Measurements from ENCODE around the gene KCNK3.
A peak's percentile ranks its signal among the peaks of the same experiment; 100 is the strongest.
"Not testable (repeated sequence)": the region's sequence is repeated elsewhere in the genome, so short reads cannot be mapped to it uniquely, and the experiment has no call there.

Gene KCNK3

GRCh38 chr2:26692279-26692896 is at the start of gene KCNK3:
TSS of gene KCNK3 (plus strand) at chr2:26692722. CDS start at chr2:26692876, 154 bp downstream.
- peak in 2 of 3 donors; percentile 14 to 24 for DNase-seq (ENCODE audit: low read depth in 2 of 3, low spot score in 1 of 3)

DNA sequence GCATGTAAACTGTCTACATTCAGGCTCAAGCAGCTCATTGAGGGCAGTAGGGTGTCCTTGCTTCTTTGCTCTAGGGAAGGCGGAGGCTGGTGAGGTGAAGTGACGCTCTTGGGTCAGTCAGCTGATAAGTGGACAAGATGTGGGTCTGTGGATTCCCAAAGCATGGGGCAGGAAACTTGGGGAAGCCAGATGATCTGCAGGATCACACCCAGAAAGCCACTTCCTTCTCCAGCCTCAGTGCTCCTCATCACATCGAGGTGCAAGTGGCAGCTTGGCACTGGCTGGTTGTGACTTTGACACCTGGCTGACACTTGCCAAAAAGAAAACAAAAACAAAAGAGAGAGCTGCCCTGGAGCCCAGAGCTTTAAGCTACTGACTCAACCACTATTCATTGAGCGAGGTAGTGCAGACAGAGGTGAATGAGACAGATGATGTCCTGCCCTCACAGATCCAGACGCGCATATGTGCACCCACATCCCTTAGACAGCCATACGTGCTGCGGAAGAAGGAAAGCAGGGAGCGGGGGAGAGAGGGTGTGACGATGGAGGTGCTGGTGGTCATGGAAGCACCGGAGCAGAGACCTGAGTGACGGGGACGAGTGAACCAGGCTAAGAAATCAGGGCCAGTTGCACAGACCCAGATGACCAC is 48.2 kb upstream of the KCNK3 start:
- DNase-seq (ENCODE audit: low read depth in 2 of 3, low spot score in 1 of 3), result no peak

DNA sequence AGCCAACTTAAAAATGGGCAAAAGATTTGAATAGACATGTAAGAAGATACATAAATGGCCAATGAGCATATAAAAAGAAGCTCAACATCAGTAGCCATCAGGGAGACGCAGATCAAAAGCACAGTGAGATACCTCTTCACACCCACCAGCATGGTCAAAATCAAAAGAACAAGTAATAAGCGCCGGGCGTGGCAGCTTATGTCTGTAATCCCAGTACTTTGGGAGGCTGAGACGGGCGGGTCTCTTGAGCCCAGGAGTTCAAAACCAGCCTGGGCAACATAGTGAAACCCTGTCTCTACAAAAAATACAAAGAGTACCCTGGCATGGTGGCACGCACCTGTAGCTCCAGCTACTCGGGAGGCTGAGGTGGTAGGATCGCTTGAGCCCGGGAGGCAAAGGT is 46.8 kb upstream of the KCNK3 start:
- no peak for DNase-seq (ENCODE audit: low read depth in 2 of 3, low spot score in 1 of 3)

- DNase-seq (ENCODE audit: low read depth in 2 of 3, low spot score in 1 of 3), result no peak
Observed at GRCh38 chr2:26646986-26647672, 45.4 kb upstream of the KCNK3 start.

DNA sequence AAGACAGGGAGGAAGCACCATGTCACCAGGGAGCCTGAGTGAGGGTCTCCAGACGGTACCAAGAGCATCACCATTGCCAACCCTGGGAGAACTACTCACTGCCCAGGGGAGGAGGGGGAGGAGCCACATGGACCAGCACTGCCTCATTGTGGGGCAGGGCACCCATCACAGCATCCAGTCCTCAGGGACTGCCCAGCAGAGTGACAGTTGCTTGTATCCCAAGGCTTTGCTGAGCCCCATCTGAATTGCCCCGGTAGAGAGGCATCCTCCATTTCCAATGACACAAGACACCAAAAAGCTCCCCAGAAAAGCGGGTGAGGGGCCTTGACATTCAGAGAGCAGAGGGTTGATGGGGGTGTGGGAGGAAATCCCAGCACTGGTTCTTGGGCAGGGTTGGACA is 44.5 kb upstream of the KCNK3 start:
- DNase-seq (ENCODE audit: low read depth in 2 of 3, low spot score in 1 of 3), result no peak

DNA sequence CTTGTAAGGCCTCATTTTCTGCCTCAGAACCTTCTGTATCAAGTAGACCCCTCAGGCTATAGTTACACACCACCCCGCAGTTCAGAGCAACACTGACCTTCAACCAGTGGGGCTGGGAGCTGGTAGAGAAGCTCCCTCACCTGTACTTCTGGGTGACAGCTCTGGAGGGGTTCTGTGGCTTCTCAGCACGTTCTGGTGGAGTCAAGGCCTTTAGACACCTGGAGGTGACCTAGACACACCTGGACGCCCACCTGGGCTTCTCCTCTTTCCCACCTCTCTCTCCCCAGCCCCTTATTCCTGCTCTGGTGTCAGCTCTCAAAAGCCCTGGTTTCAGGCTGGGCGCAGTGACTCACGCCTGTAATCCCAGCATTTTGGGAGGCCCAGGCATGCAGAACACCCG is 44.0 kb upstream of the KCNK3 start:
- no peak for DNase-seq (ENCODE audit: low read depth in 2 of 3, low spot score in 1 of 3)

DNA sequence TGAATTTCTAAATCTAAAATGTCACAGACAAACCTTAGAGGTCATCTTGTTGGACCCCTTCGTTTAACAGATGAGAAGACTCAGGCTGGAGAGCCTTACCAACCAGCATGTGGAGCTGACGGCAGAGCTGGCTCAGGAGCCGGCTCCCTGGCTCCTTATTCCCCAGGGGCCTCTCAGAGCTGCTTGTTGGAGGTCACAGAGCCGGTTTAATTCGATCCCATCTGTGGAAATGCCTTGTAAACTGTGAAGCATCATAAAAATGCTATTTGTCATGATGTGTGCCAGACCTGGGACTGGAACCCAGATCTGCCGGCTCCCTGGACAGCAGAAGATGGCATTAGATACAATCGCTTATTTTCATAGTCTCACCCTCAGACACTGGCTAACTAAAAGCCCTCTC is 43.2 kb upstream of the KCNK3 start:
- no peak for DNase-seq (ENCODE audit: low read depth in 2 of 3, low spot score in 1 of 3)

GRCh38 chr2:26649992-26650712 is 42.4 kb upstream of the KCNK3 start:
- no peak for DNase-seq (ENCODE audit: low read depth in 2 of 3, low spot score in 1 of 3)

GRCh38 chr2:26650713-26651469 is 41.6 kb upstream of the KCNK3 start:
- no peak for DNase-seq (ENCODE audit: low read depth in 2 of 3, low spot score in 1 of 3)

GRCh38 chr2:26651470-26651771 is 41.1 kb upstream of the KCNK3 start:
- DNase-seq (ENCODE audit: low read depth in 2 of 3, low spot score in 1 of 3), result no peak

DNA sequence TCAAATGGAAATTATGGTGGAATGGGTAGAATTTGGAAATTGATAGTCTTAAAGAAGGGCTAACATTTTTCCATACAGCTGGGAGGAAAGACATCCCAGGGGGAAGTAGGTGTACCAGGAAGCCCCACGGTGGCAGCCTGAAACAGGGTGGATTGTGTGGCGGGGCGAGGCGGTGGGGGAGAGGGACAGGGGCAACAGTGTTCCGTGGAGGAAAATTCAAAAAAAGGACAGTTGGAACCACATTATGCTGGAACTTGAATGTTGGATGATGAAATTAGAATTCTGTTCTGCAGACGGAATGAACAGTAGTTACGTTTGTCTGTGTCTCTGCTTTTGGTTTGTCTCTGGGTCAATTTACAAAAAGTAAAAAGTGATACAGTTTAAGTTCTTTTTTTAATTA is 40.7 kb upstream of the KCNK3 start:
- no peak for DNase-seq (ENCODE audit: low read depth in 2 of 3, low spot score in 1 of 3)

DNA sequence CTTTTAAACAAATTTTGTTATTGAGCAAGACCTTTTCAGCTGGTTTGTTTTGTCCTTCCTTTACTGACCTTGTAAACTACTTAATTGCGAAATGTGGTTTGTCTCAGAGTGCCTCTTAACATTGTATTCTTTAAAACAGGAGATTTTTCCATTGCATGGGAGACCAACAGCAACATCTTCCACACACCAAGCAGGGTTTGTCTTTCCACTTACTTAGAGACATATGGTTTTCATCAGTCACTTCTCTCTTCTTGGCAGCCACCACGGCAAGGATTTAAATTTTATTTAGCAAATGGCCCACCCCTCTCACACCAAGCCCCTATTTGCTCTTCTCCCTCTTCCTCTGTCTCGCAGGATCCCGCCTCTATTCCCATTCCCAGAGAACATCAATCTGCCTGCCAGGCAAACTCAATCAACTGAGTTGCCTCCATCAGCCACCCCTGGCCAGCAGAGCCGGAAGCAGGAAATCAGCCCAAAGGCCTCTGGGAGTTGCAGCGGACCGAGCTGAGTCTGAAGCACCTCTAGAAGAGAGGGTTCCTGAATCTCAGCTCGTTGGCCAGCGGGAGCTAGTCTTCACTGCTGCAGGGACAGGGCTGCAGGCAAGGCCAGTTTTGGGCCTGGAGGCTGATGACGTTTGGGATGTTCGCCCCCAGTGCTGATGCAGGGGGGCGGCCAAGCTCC is 40.0 kb upstream of the KCNK3 start:
- DNase-seq (ENCODE audit: low read depth in 2 of 3, low spot score in 1 of 3), result no peak

- DNase-seq (ENCODE audit: low read depth in 2 of 3, low spot score in 1 of 3), result no peak
Observed at GRCh38 chr2:26653207-26654060, 39.1 kb upstream of the KCNK3 start.

DNA sequence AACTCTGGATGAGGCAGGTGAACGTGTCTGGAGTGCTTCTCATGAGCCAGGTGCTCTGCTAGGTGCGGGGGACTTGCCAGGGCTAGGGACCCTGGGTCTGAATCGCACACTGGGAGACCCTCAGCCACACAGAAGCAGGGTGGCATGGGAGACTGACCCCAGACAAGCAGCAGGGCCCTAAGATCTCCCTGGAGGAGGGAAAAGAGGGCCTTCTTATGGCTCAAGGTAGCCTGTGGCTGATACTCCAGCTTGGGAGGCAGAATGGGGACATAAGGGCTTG is 38.5 kb upstream of the KCNK3 start:
- DNase-seq (ENCODE audit: low read depth in 2 of 3, low spot score in 1 of 3), result no peak

GRCh38 chr2:26655120-26655519 is 37.4 kb upstream of the KCNK3 start:
- not testable (repeated sequence) for DNase-seq (ENCODE audit: low read depth in 2 of 3, low spot score in 1 of 3)

DNA sequence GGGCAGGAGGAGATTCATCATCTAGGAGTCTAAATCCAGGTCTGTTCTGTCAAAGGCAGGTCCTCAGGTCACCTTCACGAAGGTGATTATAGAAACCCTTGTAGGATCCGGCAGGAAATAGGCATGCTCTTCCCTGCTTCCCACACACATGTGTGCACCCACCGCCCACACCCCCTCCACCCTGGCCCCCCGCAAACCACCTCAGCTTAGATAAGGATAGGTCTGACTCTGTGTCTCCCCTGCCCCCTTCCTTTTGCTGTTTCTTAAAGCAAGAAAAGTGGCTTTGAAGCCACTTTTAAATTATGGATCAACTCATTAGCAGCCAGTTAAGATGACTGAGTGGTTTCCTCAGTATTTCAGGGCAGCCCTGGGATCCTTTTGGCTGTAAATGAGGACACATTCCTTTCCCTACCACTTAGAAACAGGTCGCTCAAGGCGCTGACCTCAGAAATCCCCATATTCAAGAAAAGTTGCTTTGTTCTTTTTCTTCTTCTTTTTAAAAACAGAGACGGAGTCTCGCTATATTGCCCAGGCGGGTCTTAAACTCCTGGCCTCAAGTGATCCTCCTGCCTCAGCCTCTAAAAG is 36.8 kb upstream of the KCNK3 start:
- DNase-seq (ENCODE audit: low read depth in 2 of 3, low spot score in 1 of 3), result no peak

DNA sequence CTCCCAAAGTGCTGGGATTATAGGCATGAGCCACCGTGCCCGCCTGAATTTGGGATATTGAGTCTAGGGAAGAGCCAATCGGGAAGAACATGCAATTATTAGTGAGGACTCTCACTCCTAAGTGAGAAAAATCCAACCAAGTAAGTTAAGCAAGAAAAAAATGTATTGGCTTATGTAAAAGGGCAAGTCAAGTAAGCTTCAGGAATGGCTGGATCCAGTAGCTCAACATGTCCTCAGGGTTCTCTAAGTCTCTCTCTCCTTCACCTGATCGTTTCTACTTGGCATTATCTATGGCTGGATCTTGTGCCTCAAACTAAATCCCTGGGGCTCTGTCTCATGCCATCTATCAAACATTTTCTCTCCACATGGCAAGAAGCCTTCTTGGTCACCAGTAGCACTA is 35.3 kb upstream of the KCNK3 start:
- DNase-seq (ENCODE audit: low read depth in 2 of 3, low spot score in 1 of 3), result no peak

- no peak for DNase-seq (ENCODE audit: low read depth in 2 of 3, low spot score in 1 of 3)
Observed at GRCh38 chr2:26658691-26659346, 33.7 kb upstream of the KCNK3 start.

GRCh38 chr2:26660363-26660962 is 32.1 kb upstream of the KCNK3 start:
- DNase-seq (ENCODE audit: low read depth in 2 of 3, low spot score in 1 of 3), result no peak
